ENCODE measurements around the gene CCDC141. TPM values are rescaled to one million over a fixed set of nuclear protein-coding genes. Genes with fewer than 3 reads are reported as not detected.
A peak's percentile ranks its signal among the peaks of the same experiment; 100 is the strongest.

CCDC141 gene
- total and polyA plus RNA-seq, 12 donors, result 5.2 to 379 (median 224) TPM

DNA sequence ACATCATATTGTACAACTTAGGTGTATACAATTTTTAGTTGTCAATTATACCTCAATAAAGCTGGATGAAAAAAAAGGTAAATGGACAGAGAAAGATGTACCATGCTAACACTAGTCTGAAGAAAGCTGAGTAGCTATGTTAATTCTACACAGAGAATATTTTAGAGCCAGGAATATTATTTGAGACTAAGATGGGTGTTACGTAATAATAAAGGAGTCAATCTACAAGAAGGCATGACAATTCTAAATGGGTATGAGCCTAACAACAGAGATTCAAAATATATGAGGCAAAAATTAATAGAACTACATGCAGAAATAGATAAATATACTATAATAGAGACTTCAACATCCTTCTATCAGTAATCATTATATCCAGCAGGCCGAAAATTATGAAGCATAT is 69.1 kb downstream of the CCDC141 start:
- Histone ChIP-seq H3K4me1 (no peaks in the 10 kb centered on the region), H3K27me3 (no peaks in the 10 kb centered on the region), H3K27ac (no peak overlapping the region), H3K4me3 (no peak overlapping the region), H3K9me3 (no peaks in the 10 kb centered on the region), H3K36me3 (peaks cover 0 to 22% (median 0%) of the 10 kb centered on the region in 9 donors)
- DNase-seq, result no peak
- WGBS, 2 donors, result 89 to 92% methylated on average over 2 of the region's 2 CpGs
- no peak for ATAC-seq
- TF ChIP-seq CTCF (IDR thresholded peaks at IDR 0.05), result no peak
- intact Hi-C loops (cut with DNase I), result loop anchor here in 1 of 10 donors (5.0 kb wide), 1 partner anchor 46 kb away; no protein-coding TSS in a partner anchor

DNA sequence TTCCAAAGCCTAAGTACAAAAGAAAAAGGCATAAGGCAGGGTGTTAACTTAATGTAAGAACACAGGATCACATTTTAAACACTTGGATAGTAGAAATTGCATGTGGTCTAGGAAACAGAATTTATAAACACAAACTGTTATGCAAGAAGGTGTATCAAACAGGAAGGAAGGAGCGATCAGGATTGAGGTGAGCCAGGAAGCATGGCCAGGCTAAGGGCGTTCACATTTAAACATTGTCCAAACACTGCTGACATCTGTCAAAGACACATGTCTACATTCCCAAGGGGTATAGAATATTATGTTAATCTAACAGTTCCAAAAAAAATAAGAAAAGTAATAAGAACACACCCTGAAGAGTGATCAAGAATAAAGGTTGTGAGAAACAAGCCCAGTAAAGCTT is 71.3 kb downstream of the CCDC141 start:
- Histone ChIP-seq H3K4me3 (no peak overlapping the region), H3K4me1 (no peaks in the 10 kb centered on the region), H3K9me3 (no peaks in the 10 kb centered on the region), H3K27ac (no peak overlapping the region), H3K36me3 (peaks cover 0 to 31% (median 0%) of the 10 kb centered on the region in 9 donors), H3K27me3 (no peaks in the 10 kb centered on the region)
- WGBS, 2 donors, result 49 to 62% methylated on average over 2 of the region's 2 CpGs
- intact Hi-C loops (cut with DNase I), result loop anchor here in 1 of 10 donors (10.0 kb wide), 1 partner anchor 146 kb away; no protein-coding TSS in a partner anchor
- TF ChIP-seq CTCF (IDR thresholded peaks at IDR 0.05), result no peak
- DNase-seq, result no peak
- ATAC-seq, result no peak

DNA sequence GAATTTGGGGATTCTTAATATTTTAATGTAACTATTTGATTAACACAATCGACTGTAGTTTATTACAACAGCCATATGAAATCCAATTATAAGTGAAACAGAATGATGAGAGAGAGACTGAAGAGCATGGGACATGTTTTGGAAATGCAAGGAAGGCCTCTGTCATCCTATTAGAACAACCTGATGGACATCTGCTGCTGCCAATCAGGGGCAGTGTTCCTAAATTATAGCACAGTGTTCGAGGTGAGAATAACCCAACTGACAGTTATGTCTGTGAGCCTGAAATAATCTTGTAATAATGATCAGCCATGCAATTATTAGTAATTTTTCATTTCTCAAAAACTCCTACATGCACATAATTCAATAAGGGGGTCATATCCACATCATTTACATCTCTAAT is 73.6 kb downstream of the CCDC141 start:
- no peak for TF ChIP-seq CTCF (IDR thresholded peaks at IDR 0.05)
- intact Hi-C loops (cut with DNase I), result loop anchor here in 1 of 10 donors (10.0 kb wide), 1 partner anchor 148 kb away; no protein-coding TSS in a partner anchor
- WGBS, 2 donors, result 81 to 83% methylated on average over 2 of the region's 2 CpGs
- peaks cover 0 to 31% (median 0%) of the 10 kb centered on the region in 9 donors for H3K36me3 ChIP-seq
- H3K4me1 ChIP-seq, result no peaks in the 10 kb centered on the region
- H3K27me3 ChIP-seq, result no peaks in the 10 kb centered on the region
- H3K27ac ChIP-seq, result no peak overlapping the region
- no peak overlapping the region for H3K4me3 ChIP-seq
- H3K9me3 ChIP-seq, result no peaks in the 10 kb centered on the region
- DNase-seq (no peak), ATAC-seq (no peak)

GRCh38 chr2:178962805-178963433 is 87.0 kb downstream of the CCDC141 start:
- DNase-seq (no peak), ATAC-seq (peak in 4 of 8 donors; percentile 34 to 74 (median 67))
- TF ChIP-seq CTCF (IDR thresholded peaks at IDR 0.05), result no peak
- intact Hi-C loops (cut with DNase I), result no loop called here
- Histone ChIP-seq H3K27me3 (no peaks in the 10 kb centered on the region), H3K9me3 (no peaks in the 10 kb centered on the region), H3K4me3 (no peak overlapping the region), H3K4me1 (peaks cover 0 to 17% (median 6%) of the 10 kb centered on the region in 9 donors), H3K36me3 (peaks cover 0 to 13% (median 0%) of the 10 kb centered on the region in 9 donors), H3K27ac (no peak overlapping the region)
- WGBS, 2 donors, result 62 to 68% methylated on average over 4 of the region's 4 CpGs
